C4-2B (cell line): ENCODE results near the gene GPR89B.

Experiments used
- ZFX ChIP-seq: fragments of 450-650 bp; IDR thresholded peaks from 2 replicates; pipeline ENCODE4 v1.6.1; 2017
- TF ChIP-seq, protein P1 (sequence below): fragments of 450-650 bp; conservative IDR thresholded peaks from 2 replicates; pipeline ENCODE4 v1.5.1; 2017; ENCODE audit warnings: mild to moderate bottlenecking

DNA sequence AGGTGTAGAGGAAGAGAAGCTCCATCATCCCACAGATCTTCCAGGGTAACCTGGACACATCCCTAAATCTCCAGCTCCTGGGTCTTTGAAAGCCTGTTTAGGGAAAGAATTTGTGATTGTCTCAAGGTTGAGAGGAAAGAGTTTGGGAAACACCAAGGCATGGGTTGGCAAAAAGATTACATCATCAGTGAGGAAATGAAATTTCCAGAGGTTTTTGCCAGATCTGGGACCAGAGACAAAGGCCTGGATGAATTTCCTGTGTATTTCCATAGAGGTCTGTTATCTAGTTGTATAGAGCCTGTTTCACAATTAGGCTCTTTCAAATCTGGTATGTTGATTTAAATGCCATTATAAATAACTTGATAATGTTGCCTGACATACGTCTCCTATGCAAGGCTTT, 82.3 kb downstream of the GPR89B start:
- no peak for TF ChIP-seq ZFX
- TF ChIP-seq, protein P1, sequence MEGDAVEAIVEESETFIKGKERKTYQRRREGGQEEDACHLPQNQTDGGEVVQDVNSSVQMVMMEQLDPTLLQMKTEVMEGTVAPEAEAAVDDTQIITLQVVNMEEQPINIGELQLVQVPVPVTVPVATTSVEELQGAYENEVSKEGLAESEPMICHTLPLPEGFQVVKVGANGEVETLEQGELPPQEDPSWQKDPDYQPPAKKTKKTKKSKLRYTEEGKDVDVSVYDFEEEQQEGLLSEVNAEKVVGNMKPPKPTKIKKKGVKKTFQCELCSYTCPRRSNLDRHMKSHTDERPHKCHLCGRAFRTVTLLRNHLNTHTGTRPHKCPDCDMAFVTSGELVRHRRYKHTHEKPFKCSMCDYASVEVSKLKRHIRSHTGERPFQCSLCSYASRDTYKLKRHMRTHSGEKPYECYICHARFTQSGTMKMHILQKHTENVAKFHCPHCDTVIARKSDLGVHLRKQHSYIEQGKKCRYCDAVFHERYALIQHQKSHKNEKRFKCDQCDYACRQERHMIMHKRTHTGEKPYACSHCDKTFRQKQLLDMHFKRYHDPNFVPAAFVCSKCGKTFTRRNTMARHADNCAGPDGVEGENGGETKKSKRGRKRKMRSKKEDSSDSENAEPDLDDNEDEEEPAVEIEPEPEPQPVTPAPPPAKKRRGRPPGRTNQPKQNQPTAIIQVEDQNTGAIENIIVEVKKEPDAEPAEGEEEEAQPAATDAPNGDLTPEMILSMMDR, result no peak
